Activated T-helper 1 cell treated with anti-CD3 and anti-CD28 coated beads, Interleukin-12 subunit alpha, Interleukin-12 subunit beta, Interleukin-2, Interleukin-4 antibody, amounts not matched to agents 30 ng/mL and 10 ng/mL and 1 ng/mL, durations not matched to agents 14 hours and 24 hours and 36 hours (primary cell): ENCODE results near the gene PLA2G3. TPM values are rescaled to one million over a fixed set of nuclear protein-coding genes. Genes with fewer than 3 reads are reported as not detected.
"Not testable (repeated sequence)": the region's sequence is repeated elsewhere in the genome, so short reads cannot be mapped to it uniquely, and the experiment has no call there.

Experiments
- DNase-seq: peaks from one replicate; pipeline ENCODE4 v3.0.0; 2021; ENCODE audit warnings: low spot score
- H3K27ac Mint-ChIP-seq: one replicate; pipeline ENCODE4 v1.8.0; 2021; ENCODE audit warnings: mild to moderate bottlenecking, mixed read lengths
- H3K27me3 Mint-ChIP-seq: one replicate; pipeline ENCODE4 v1.8.0; 2022; ENCODE audit warnings: mild to moderate bottlenecking, moderate library complexity, mixed read lengths; ENCODE audit not compliant: insufficient read depth
- H3K36me3 Mint-ChIP-seq: one replicate; pipeline ENCODE4 v1.8.0; 2021; ENCODE audit warnings: low read depth, mixed read lengths
- H3K4me1 Mint-ChIP-seq: one replicate; pipeline ENCODE4 v1.8.0; 2021; ENCODE audit warnings: low read depth, mixed read lengths
- H3K4me3 Mint-ChIP-seq: one replicate; pipeline ENCODE4 v1.8.0; 2021; ENCODE audit warnings: mild to moderate bottlenecking, moderate library complexity, mixed read lengths
- H3K9me3 Mint-ChIP-seq: one replicate; pipeline ENCODE4 v1.8.0; 2021; ENCODE audit warnings: mixed read lengths
- intact Hi-C: fragments of 100-400 bp; cut with micrococcal nuclease; formaldehyde crosslinking; loops from one replicate; pipeline ENCODE4 v1.15.1; 2024
- total RNA-seq: library from RNA; stranded (reverse); gene quantifications from 2 replicates; pipeline ENCODE4 v1.2.3, GENCODE V29; 2022

Gene PLA2G3
- total RNA-seq, 1 donor from 2014 or later = not detected

DNA sequence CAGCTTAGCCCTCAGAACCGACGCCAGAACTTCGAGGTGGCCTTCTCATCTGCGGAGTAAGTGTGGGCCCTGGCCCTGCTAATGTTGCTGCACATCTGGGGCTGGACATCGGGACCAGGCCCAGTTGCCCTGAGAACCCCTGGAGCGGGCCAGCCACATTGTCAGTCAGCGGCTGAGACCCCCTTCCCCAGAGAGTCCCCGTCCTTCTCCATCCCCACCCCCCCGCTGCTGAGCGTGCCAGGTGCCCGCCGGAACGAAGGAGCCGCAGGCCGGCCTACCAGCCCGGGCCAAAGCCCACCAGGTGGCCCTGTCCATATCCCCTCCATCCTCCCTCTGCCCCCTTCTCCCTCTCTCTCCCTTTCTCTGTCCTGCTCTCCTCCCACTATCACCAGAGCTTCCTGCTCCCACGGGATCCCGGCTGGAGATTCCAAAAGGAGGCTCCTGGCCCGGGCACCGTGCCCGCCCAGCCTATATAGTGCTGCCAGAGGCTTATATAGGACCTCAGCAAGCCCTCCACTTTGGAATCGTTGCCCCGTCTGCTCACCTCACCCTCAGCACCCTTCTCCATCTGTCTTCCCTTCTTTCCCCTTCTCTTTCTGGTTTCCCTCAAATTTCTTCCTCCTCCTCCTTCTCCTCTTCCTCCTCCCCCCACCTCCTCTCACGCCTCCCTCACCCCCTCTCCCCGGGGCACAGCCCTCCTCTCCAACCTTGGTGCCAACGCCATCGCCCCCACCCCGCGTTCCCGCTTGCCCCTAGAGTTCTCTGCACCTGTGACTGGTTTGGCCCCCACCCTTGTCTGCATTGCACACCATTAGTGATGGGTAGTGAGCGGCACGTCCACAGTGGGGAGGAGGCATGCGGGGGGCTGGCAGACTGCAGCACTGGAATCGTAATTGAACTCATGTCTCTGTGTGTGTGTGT is 40.2 kb downstream of the PLA2G3 start:
- Mint-ChIP-seq H3K27me3 (no peaks in the 10 kb centered on the region), H3K36me3 (peaks cover 4% of the 10 kb centered on the region)
- intact Hi-C loops = no loop called here

DNA sequence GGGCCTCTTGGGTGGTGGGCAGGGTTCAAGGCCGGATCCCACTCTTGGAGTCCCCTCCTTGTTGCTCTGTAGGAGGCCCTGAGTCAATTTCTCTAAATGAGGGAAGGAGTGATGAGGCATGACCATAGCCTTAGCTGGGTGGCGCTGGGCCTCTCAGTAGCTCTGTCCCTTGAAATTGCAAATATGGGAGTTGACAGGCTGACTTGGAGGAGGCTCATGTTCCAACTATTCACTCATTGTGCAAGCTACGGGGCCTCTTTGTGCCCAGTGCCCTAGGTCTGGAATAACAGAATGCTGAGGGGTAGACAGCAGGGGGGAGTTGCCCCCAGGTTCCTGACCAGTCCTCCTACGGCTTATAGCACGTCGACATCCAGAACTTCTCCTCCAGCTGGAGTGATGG is 40.9 kb downstream of the PLA2G3 start:
- Mint-ChIP-seq H3K27ac (no peak overlapping the region), H3K27me3 (no peaks in the 10 kb centered on the region), H3K4me3 (no peak overlapping the region), H3K4me1 (no peaks in the 10 kb centered on the region), H3K36me3 (peaks cover 4% of the 10 kb centered on the region), H3K9me3 (no peaks in the 10 kb centered on the region)
- no peak for DNase-seq
- intact Hi-C loops = no loop called here

More for the DNA sequence above, 40.2 kb downstream of the PLA2G3 start:
- Mint-ChIP-seq H3K27ac (no peak overlapping the region), H3K4me1 (no peaks in the 10 kb centered on the region), H3K4me3 (no peak overlapping the region), H3K9me3 (no peaks in the 10 kb centered on the region)
- no peak for DNase-seq

DNA sequence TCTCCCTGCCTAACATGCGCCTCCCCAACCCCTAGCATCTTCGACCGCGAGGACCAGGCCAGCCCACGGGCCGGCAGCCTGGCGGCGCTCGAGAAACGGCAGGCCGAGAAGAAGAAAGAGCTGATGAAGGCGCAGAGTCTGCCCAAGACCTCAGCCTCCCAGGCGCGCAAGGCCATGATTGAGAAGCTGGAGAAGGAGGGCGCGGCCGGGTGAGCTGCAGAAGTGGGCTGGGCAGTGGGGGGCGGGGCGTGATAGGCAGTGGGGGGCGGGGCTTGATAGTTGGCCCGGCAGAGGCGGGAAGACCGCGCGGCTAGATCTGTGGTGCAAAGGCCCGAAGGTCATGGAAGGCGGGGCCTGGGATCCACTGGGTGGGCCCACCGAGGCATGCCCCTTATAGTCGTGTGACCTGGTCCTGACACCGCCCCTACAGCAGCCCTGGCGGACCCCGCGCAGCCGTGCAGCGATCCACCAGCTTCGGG is 41.6 kb downstream of the PLA2G3 start:
- no peak for DNase-seq
- no peak overlapping the region for H3K4me3 Mint-ChIP-seq
- no peaks in the 10 kb centered on the region for H3K9me3 Mint-ChIP-seq
- H3K27me3 Mint-ChIP-seq = no peaks in the 10 kb centered on the region
- H3K36me3 Mint-ChIP-seq = peaks cover 4% of the 10 kb centered on the region
- H3K4me1 Mint-ChIP-seq = no peaks in the 10 kb centered on the region
- no peak overlapping the region for H3K27ac Mint-ChIP-seq
- intact Hi-C loops = no loop called here

DNA sequence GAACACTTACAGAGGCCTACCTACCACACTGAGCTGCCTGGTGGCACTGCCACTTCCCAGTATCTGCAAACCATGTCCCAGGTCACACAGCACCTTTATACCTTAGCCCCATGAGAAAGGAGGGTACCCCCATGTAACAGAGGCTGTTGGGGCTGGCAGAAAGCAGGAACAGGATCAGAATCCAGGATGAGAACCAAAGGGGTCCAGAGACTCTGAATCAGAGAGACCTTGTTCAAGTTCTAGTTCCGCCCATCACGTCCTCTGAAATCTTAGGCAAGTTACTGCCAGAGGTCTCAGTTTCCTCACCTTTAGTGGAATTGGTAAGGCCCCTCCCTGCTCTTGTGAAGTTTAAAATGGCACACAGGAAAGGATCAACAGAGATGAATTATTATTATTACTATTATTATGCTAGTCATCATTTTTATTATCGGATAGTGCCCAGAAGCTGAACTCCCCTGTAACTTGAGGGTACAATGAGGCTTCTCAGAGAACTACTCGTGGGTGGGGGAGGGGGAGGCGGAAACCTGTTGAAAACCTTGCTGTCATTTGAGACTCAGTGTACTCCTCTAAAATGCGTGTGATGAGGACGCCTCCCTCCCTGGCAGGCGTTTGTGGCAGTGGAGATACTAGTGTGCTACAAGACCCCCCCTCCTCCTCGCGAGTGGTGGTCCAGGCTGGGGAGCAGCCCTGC is 42.2 kb downstream of the PLA2G3 start:
- Mint-ChIP-seq H3K4me1 (no peaks in the 10 kb centered on the region), H3K9me3 (no peaks in the 10 kb centered on the region), H3K36me3 (peaks cover 4% of the 10 kb centered on the region), H3K27me3 (no peaks in the 10 kb centered on the region), H3K4me3 (no peak overlapping the region), H3K27ac (no peak overlapping the region)
- intact Hi-C loops = no loop called here
- DNase-seq = no peak

DNA sequence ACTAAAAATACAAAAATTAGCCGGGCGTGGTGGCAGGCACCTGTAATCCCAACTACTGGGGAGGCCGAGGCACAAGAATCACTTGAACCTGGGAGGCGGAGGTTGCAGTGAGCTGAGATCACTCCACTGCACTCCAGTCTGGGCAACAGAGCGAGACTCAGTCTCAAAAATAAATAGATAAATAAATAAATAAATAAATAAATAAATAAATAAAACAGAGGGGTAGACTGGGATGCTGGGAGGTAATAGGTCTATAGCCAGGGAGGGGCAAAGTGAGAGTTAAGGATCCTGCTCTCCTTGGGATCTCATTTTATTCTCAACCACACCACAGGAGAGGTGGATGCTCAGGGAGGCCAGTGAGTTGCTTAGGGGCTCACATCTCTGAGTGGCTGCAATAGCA is 42.8 kb downstream of the PLA2G3 start:
- H3K36me3 Mint-ChIP-seq = not testable (repeated sequence)

DNA sequence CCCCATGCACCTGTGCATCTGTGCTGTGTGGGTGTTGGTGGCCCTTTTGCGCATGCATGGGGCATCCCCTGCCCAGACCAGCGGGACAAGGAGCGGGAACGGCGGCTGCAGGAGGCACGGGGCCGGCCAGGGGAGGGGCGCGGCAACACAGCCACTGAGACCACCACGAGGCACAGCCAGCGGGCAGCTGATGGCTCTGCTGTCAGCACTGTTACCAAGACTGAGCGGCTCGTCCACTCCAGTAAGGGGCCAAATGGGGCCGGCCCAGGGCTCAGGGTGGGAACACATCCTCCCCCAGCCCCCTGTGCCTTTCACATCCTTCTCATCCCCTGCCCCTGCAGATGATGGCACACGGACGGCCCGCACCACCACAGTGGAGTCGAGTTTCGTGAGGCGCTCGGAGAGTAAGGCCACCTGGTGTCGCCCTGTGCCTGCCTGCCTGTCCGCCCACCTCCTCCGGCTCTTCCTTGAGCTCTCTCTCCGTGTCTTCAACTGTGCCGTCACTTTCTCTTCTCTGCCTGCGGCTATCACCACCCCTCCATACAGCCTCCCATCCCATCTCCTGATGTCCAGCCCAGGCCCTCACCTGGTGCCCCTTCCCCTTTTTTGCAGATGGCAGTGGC is 43.5 kb downstream of the PLA2G3 start:
- DNase-seq = no peak
- H3K27me3 Mint-ChIP-seq = no peaks in the 10 kb centered on the region
- intact Hi-C loops = no loop called here
- H3K4me3 Mint-ChIP-seq = no peak overlapping the region
- no peaks in the 10 kb centered on the region for H3K4me1 Mint-ChIP-seq
- no peak overlapping the region for H3K27ac Mint-ChIP-seq
- no peaks in the 10 kb centered on the region for H3K9me3 Mint-ChIP-seq
- H3K36me3 Mint-ChIP-seq = peaks cover 4% of the 10 kb centered on the region

More for the DNA sequence above, 42.8 kb downstream of the PLA2G3 start:
- intact Hi-C loops, H3K27me3 Mint-ChIP-seq, DNase-seq, H3K27ac Mint-ChIP-seq, H3K4me1 Mint-ChIP-seq, H3K9me3 Mint-ChIP-seq, H3K4me3 Mint-ChIP-seq: not testable (repeated sequence)

DNA sequence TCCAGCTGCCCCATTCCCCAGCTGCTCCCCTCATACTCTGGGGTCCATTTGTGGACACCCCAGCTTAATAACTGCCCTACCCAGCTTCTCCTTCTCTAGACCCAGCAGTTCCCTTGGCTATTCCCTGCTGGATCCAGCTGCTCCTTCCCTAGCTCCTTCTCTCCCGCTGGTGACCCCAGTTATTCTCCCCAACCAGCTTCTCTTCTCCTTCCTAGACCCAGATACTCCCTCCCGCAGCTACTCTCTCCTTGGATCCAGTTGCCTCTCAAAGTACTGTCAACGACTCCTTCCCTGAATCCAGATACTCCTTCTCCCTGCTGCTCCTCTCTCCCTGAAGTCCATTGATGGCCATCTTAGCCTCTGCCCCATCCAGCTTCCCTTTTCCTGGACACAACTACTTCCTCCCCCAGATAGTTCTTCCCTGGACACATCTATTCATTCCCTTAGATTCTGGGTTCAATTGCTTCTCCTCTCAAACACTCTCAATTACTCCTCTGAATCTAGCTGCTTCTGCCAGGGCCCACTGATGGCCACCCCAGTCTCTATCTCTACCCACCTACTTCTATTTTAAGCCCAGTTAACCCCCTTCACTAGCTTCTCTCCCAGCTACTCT is 44.6 kb downstream of the PLA2G3 start:
- DNase-seq = no peak
- H3K4me3 Mint-ChIP-seq = no peak overlapping the region
- no peaks in the 10 kb centered on the region for H3K4me1 Mint-ChIP-seq
- H3K36me3 Mint-ChIP-seq = peaks cover 4% of the 10 kb centered on the region
- H3K27me3 Mint-ChIP-seq = no peaks in the 10 kb centered on the region
- H3K27ac Mint-ChIP-seq = peak overlapping the region; percentile 1
- intact Hi-C loops = no loop called here
- no peaks in the 10 kb centered on the region for H3K9me3 Mint-ChIP-seq

DNA sequence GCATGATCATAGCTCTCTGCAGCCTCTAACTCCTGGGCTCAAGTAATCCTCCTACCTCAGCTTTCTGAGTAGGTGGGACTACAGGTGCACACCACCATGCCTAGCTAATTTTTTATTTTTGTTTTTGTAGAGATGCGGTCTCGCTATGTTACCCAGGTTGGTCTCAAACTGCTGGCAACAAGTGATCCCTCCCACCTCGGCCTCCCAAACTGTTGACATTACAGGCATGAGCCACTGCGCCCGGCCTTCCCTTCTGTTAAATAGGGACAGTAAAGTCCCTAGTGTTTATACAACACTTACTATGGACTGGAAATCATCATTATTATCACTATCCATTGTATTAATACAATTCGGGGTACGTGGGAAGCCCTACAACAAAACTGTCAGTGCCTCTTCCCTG is 45.6 kb downstream of the PLA2G3 start:
- H3K27me3 Mint-ChIP-seq = no peaks in the 10 kb centered on the region
- no peak overlapping the region for H3K4me3 Mint-ChIP-seq
- peaks cover 4% of the 10 kb centered on the region for H3K36me3 Mint-ChIP-seq
- H3K4me1 Mint-ChIP-seq = no peaks in the 10 kb centered on the region
- no peak overlapping the region for H3K27ac Mint-ChIP-seq
- DNase-seq = no peak
- H3K9me3 Mint-ChIP-seq = no peaks in the 10 kb centered on the region
- intact Hi-C loops = no loop called here

DNA sequence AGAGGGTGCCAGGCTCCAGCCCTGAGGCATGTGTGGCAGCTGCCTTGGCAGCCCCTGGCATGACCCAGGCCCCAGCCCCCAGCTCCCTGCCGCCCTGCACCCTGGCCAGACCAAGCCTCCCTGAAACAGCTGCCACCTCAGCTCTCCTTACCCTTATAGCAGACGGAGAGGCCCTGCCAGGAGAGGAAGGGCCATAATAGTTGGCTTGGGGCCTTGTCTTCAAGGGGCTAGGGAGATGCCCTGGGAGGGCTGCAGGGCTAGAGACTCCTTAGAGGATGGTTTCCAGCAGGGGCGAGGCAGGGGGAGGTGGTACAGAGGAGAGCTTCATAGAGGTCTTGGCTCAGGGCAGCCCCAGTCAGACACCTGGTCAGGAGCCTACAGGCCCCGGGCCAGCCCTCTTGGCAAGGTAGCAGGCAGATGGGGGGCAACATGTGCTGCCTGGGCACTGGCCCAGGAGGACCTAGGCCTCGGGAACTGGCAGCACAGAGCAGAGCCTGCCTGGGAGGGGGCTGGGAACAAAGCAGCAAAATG is 46.2 kb downstream of the PLA2G3 start:
- no peaks in the 10 kb centered on the region for H3K27me3 Mint-ChIP-seq
- H3K4me1 Mint-ChIP-seq = no peaks in the 10 kb centered on the region
- H3K36me3 Mint-ChIP-seq = peaks cover 4% of the 10 kb centered on the region
- no peak overlapping the region for H3K27ac Mint-ChIP-seq
- no peak for DNase-seq
- H3K4me3 Mint-ChIP-seq = no peak overlapping the region
- intact Hi-C loops = no loop called here
- H3K9me3 Mint-ChIP-seq = no peaks in the 10 kb centered on the region

DNA sequence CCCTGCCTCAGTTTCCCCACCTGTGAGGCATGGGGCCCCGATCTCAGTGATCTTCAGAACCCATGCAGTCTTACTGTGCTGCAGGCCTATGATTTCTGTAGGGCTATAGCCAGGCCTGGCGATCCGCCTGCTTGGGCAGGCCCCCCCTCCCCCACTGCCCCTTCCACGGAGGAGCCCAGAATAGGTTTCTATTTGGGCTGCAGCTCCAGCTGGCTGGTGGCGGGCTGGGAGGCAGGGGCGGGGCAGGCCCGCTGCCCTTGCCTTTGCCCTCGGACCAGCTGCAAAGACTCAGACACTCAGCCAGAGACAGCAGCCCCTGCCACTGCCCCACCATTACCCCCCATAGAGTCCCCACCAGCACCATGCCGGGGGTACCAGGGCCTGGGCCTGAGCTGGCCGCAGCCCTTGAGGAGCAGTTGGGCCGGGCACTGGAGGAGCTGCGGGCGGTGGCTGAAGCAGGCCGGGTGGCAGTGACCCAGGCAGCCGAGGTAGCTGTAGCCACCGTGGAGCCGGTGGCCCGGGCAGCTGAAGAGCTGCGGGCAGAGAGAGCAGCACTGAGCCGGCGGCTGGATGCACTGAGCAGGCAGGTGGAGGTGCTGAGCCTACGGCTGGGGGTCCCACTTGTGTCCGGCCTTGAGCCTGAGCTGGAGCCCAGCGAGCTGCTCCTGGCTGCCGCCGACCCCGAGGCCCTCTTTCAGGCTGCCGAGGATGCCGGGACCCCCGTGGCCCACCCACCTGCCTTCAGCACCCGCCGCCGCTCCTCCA is 47.0 kb downstream of the PLA2G3 start:
- Mint-ChIP-seq H3K4me1 (no peaks in the 10 kb centered on the region), H3K36me3 (peaks cover 4% of the 10 kb centered on the region), H3K9me3 (no peaks in the 10 kb centered on the region), H3K27ac (no peak overlapping the region), H3K27me3 (no peaks in the 10 kb centered on the region), H3K4me3 (no peak overlapping the region)
- DNase-seq = no peak
- intact Hi-C loops = no loop called here

DNA sequence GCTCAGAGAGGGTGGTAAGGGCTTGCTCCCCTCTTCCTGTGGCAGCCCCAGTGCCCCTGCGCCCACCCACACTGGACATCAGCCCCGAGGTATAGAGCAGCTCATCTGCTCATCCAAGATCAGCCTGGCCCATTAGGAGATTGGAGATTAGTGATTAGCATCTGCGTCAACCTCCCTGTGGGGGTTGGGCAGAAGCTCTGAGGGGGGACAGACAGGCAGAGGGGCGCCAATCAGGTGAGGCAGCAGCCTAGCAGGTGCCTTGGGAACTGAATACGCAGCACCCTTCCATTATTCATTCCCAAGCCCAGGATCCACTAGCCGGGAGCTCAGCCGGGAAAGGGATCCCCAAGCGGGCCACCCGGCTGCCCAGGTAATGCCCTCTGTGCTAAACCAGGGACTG is 48.1 kb downstream of the PLA2G3 start:
- Mint-ChIP-seq H3K27ac (no peak overlapping the region), H3K36me3 (peaks cover 4% of the 10 kb centered on the region), H3K4me3 (no peak overlapping the region), H3K4me1 (no peaks in the 10 kb centered on the region), H3K9me3 (no peaks in the 10 kb centered on the region), H3K27me3 (no peaks in the 10 kb centered on the region)
- intact Hi-C loops = no loop called here
- no peak for DNase-seq
